ENCODE data around the gene ELL.

Gene ELL

DNA sequence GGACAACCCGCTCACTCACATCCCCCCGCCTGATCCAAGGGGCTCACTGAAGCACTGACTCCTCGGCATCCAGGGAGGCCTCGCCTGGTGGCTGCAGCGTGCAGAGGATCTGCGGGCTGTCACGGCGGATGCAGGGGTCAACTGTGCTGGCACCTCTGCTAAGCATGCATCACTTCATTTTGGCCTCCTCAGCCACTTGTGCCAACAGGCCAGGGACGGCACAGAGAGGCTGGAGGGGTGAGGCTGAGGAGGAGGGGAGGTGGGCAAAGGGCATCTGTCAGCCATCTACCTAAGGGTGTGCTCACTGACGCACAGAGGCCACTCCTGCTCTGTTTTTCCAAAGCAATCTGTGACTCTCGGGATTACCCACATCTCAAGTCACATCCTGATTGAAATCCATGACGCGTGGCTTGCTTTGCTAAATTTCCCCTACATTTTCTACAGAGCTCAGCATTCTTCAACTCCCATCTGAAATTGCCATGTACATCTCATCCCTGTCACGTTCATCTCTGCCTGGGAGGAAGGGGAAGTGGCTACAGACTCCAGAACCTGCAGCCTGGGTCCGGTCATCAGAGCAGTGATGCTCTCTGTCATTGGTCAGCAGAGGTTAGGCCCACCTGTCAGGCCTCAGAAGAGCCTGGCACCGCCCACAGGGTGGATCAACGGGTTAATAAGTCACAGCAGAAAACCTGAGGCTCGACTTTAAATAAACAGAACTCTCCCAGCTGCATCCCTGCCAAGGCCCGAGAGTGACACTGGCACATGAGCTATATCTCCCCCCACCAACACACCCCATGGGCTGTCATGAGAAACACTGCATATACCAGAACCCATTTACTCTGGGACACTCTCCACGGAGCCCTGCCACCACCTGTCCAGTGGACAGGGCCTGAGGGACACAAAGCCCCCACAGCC lies 17.6 kb downstream of the ELL start:
- no peak for DNase-seq

DNA sequence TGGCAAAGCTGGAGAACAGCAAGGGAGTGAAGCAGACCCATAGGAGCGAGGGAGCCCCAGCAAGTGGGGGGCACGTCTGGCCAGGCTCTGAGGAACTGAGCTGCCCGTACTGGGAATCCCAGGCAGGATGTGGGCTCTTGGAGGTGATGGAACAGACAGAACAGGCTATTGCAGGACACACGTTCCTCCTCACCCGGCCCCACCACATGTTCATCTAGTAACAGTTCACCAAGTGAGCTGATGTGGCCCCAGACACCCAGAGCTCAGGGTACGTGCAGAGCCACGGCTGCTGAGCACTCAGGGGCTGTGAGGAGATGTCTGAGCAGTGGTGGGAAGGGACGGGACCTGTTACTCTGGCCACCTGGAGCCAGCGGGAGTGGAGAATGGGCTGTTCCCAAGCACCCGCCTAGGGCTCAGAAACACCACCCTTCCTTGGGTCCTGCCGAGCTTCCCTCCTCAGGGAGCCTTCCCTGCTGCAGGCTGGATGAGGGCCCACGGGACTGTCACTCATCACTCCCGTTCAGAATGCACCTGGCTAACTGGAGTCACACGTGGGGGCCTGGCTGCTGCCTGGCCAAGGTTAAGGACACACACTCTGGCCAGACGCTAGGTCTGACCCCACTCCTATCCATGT lies 18.4 kb downstream of the ELL start:
- DNase-seq, result no peak

GRCh38 chr19:18502638-18503294 lies 19.1 kb downstream of the ELL start:
- DNase-seq, result no peak

DNA sequence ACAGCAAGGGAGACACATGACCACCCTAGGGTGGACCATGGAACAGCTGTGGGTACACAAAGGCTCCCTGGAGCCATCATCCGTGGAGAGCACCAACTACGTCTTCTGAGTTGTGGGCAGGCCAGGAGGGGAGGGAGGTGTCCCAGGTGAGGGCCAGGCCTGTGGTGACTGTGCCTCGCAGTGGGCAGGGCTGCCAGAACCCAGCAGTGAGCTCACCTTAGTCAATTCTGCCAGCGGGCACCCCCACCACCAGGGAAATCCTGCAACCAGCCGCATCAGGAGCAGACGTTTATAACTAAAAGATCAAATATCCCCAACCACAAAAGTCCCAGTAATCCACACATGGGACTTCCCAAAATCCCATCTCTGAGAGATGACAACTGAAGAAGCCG lies 19.6 kb downstream of the ELL start:
- DNase-seq, result no peak

DNA sequence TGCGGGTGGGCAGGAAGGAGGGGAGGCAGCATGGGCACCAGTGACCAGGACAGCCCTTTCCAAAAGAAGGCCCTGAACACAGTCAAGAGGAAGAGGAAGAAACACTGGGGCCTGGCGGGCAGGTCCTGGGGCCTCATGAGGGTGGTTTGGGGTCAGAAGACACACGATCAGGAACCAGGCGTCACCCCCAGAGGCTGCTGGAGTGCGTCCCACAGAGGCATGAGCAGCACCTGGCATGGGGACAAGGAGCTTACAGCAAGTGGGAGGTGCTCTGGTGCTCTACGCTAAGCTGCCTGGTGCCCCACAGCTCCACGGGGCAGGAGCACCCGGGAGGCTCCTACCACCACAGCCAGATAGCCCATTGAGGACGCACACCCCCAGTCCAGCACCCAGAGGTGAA lies 20.0 kb downstream of the ELL start:
- no peak for DNase-seq

DNA sequence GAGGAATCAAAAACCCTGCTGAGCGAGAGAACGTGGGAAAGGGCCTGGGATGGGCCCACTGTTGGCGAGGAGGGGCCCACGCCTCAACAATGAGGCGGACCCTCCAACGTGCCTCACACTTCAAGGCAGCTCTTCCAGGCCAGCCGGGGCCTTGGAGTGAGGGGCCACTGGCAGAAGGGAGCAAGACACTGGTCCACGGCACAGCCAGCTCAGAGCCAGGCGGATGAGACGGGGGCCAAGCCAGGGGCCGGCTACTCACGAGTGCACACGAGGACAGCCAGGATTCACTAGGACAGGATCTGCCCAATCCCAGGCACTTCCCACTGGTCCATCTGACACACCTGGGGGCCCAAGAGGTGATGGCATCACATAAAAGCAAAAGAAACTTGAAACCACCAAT lies 20.5 kb downstream of the ELL start:
- DNase-seq, result no peak

DNA sequence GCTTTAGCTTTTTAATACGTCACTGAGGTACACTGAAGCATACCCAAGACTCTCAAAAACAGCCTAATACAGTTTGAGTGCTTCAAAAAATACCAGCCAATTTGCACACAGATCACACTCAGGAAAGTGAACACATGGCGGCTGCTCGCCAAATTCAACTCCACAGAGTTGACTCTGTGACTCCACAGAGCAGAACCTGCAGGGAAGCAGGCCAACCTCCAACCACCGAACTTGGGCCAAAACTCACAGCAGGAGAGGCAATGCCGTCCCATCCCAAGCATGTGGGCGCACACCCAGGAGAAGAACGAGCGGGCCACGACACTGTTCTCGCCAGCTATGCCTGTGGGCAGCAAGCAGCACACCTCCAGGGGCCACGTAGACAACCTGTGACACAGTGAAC lies 21.1 kb downstream of the ELL start:
- DNase-seq, result no peak

GRCh38 chr19:18500376-18500775 lies 21.5 kb downstream of the ELL start:
- no peak for DNase-seq

DNA sequence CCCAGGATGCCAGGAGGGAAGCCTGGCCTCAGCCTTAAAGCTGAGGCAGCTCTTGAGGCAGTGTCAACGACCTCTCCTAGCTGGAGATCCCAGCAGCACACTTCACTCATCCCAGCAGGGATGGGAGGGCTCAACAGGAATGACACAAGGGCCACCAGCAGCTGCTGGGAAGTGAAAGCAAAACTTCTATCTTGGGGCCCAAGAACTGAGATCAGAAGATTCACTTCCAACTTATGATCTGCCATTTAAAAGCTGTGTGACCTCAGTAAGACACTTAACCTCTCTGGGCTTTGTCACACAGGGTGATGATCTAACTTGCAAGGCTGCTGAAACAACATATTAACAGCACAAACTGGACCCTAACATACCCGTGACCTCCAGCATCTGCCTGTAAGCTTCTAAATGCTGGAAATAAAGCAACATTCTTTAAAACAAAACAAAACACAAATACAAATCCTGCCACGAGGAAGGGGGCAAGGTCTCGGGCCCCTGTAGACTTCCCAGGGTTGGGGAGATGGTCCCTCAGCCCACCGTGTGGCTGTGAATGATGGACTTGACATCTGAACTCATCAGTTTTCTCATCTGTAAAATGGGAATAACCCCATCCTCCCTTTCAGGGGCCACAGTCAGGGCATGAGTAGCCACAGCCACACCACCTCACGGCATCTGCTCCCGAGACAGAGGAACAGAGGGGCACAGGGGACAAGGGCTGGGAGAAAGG lies 22.7 kb downstream of the ELL start:
- DNase-seq, result no peak

DNA sequence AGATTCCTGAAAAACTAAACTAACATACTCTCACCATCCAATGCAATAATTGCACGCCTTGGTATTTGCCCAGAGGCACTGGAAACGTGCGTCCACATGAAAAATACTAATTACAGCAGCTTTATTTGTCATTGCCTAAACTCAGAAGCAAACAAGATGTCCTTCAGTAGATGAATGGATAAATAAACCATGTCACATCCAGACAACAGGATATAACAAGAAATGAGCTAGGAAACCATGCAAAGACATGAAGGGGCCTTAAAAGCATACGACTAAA lies 25.0 kb downstream of the ELL start:
- no peak for DNase-seq

DNA sequence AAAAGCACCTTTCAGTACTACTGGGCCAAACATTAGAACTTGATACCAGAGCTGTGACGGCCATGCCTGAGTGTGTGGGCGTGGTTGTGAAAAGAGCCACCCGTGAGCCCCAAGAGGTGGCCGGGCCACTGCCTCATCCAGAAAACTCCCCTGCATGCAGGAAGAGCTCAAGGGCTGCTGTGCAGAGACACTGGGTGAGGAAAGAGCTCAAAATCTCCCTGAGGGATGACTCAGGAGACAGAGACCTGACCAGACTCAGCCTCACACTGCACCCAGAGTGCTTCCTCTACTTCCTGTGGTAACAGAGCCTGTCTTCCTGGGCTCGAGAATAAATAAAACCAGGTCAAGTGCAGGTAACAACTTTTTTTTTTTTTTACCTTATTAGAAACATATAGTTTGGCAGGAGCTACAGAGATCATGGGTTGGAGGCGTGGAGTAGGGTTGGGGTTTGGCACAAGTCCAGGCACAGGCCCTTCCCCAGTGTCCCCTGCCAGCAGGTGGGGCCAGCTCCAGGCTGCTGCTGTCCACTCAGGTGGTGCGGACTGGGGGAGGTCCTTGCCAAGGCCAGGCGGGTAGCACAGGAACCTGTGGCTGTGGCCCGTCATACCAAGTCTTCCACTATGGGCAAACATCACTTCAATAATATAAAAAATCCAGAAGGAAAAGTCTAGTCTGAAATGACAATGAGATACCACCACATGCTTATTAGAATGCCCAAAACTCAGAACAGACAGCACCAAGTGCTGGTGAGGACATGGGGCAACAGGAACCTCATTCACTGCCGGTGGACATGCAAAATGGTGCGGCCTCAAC lies 25.5 kb downstream of the ELL start:
- DNase-seq, result no peak

DNA sequence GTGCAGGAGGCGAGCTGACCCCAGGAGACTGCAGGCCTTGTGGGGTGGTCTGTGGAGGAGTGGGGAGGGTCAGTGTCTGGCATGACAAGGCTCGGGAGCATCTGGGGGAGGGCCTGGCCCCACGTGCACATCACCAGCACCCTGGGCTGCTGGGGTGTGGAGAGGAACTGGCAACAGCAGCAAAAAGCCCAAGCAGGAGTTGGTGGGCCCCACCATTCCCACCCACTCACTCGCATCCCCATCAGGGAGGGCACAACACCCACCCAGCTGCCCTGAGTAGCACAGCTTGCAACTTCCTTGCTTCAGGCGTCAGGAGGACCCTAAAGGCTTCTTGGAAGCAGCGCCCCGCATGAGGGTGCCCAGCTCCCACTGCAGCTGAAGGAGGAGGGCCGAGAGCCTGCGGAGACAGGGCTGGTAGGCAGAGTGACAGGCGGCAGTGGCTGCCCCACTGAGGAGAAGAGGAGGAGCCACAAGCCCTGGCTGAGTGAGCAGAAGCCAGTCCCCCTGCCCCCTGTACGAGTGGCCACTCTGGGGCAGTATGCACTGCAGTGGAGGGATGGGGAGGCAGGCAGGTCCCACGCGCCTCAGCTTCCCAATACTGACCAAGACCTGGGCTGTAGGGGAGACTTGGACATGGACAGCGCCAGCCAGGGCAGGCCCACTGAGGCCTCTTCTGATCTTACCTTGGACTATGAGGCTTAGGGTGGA lies 26.5 kb downstream of the ELL start:
- DNase-seq, result no peak

GRCh38 chr19:18494267-18494607 lies 27.6 kb downstream of the ELL start:
- no peak for DNase-seq

DNA sequence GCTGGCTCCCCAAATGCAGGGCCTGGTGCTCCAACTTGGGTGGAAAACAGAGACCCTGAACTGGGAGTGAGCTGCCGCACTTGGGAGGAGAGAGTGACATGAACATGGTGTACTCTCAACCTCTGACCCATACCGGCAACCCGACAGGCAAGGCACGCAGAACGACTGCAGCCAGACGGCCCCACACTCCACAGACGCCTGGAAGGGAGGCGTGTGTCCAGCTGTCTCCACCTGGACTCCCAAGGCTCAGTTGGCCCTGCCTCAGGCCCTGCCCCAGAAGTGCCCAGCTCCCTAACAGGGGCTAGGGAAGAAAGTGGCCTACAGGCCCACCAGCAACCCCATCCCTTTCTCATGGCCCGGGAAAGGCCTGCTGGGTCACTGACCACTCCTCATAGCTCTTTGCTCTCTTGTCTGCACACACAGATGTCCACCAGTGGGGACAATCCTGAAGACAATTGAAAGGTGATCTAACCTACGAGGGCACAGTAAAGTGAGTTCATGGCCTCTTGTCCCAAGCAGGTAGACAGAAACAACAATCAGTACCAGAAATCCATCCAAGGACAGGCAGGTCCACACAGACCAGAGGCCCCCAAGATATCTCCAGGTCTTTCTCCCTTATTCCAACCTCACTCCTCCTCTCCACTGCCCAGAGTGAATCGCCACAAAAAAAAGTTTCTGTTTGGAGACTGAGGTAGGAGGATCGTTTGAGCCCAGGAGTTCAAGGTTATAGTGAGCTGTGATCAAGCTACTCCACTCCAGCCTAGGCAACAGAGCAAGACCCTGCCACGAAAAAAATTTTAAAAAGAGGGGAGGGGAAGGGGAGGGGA lies 28.2 kb downstream of the ELL start:
- no peak for DNase-seq

- DNase-seq, result no peak
Measured at GRCh38 chr19:18491995-18492953, 29.6 kb downstream of the ELL start.

DNA sequence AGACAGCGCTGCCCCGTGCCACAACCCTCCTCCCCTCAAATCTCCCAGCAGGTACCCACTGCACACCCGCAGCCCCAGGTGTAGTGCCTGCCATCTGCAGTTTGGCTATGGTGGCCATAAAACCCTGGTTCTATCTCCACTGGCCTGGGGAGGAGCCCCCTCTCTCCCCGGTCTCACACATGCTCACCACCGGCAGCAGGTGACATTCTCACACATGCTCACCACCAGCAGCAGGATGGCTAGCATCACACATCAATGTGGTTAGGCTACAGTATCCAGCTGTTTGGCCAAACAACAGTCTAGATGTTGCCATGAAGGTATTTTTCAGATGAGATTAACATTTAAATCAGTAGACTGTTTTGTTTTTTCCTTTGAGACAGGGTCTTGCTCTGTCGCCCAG lies 31.1 kb downstream of the ELL start:
- no peak for DNase-seq

DNA sequence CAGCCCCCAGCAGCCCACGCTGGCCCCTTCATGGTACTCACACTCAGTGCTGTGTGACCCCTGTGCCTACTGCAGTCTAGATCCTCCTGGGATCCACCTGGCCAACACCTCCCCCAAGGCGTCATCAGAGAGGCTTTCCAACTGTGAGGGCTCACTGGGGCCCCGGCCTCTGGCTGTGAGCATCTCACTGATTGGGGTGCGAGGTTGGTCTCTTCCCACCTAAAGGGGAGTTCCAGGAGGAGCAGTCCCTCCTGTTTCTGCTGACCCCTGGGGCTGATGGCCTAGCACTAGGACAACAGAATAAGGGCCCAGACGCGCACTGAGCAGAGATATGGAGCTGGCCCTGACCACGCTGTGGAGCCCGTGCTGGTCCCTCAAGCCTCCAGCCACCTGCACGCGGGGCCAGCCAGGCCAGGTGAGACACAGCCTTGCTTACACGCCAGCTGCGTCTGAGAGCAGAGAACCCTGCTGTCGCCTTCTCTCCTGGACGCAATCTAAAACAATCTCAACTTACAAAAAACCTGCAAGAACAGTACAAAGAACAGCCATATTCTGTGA lies 32.2 kb downstream of the ELL start:
- no peak for DNase-seq

GRCh38 chr19:18488838-18489626 lies 32.8 kb downstream of the ELL start:
- DNase-seq, result no peak

- DNase-seq, result no peak
Measured at GRCh38 chr19:18488403-18488723, 33.5 kb downstream of the ELL start.

Data from NCI-H2107 (cell line).